Measurements from ENCODE around the gene ELL.
A peak's percentile ranks its signal among the peaks of the same experiment; 100 is the strongest.

The ELL gene

GRCh38 chr19:18467978-18468377, 53.9 kb downstream of the ELL start:
- H3K36me3 ChIP-seq (ENCODE audit: insufficient read depth, insufficient read length, low read length): peaks cover 50% of the 10 kb centered on the region
- no peak for TF ChIP-seq SUZ12 (IDR thresholded peaks at IDR 0.05; ENCODE audit: extremely low read depth, insufficient read depth, insufficient read length)
- DNase-seq (ENCODE audit: low read depth, low spot score): no peak
- no peaks in the 10 kb centered on the region for H3K27me3 ChIP-seq (ENCODE audit: insufficient read depth, insufficient read length)
- H3K9ac ChIP-seq (ENCODE audit: insufficient read length, low read depth): no peak overlapping the region
- peaks cover 29% of the 10 kb centered on the region for H3K4me1 ChIP-seq (ENCODE audit: insufficient read depth, insufficient read length)
- no peaks in the 10 kb centered on the region for H3K9me3 ChIP-seq (ENCODE audit: insufficient read depth, low read length)
- H3K4me3 ChIP-seq (ENCODE audit: insufficient read length, low read depth): no peak overlapping the region

- peaks cover 50% of the 10 kb centered on the region for H3K36me3 ChIP-seq (ENCODE audit: insufficient read depth, insufficient read length, low read length)
- H3K27me3 ChIP-seq (ENCODE audit: insufficient read depth, insufficient read length): no peaks in the 10 kb centered on the region
- H3K9me3 ChIP-seq (ENCODE audit: insufficient read depth, low read length): no peaks in the 10 kb centered on the region
- H3K4me1 ChIP-seq (ENCODE audit: insufficient read depth, insufficient read length): peaks cover 33% of the 10 kb centered on the region
- DNase-seq (ENCODE audit: low read depth, low spot score): no peak
- peak overlapping the region; percentile 15 for H3K9ac ChIP-seq (ENCODE audit: insufficient read length, low read depth)
- no peak overlapping the region for H3K4me3 ChIP-seq (ENCODE audit: insufficient read length, low read depth)
- no peak for TF ChIP-seq YY1 (IDR thresholded peaks at IDR 0.05; ENCODE audit: insufficient read depth, insufficient read length)
- no peak for TF ChIP-seq ZNF274 (IDR thresholded peaks at IDR 0.05; ENCODE audit: low read depth, low read length)
- no peak for TF ChIP-seq SUZ12 (IDR thresholded peaks at IDR 0.05; ENCODE audit: extremely low read depth, insufficient read depth, insufficient read length)
Observed at GRCh38 chr19:18466354-18466753, 55.5 kb downstream of the ELL start.

- TF ChIP-seq YY1 (IDR thresholded peaks at IDR 0.05; ENCODE audit: insufficient read depth, insufficient read length): no peak
- TF ChIP-seq ZNF274 (IDR thresholded peaks at IDR 0.05; ENCODE audit: low read depth, low read length): no peak
- no peak for TF ChIP-seq SUZ12 (IDR thresholded peaks at IDR 0.05; ENCODE audit: extremely low read depth, insufficient read depth, insufficient read length)
- H3K4me3 ChIP-seq (ENCODE audit: insufficient read length, low read depth): no peak overlapping the region
- no peak overlapping the region for H3K9ac ChIP-seq (ENCODE audit: insufficient read length, low read depth)
- no peaks in the 10 kb centered on the region for H3K27me3 ChIP-seq (ENCODE audit: insufficient read depth, insufficient read length)
- peaks cover 54% of the 10 kb centered on the region for H3K36me3 ChIP-seq (ENCODE audit: insufficient read depth, insufficient read length, low read length)
- no peak for DNase-seq (ENCODE audit: low read depth, low spot score)
- H3K4me1 ChIP-seq (ENCODE audit: insufficient read depth, insufficient read length): peaks cover 33% of the 10 kb centered on the region
- no peaks in the 10 kb centered on the region for H3K9me3 ChIP-seq (ENCODE audit: insufficient read depth, low read length)
Observed at GRCh38 chr19:18465964-18466339, 55.9 kb downstream of the ELL start.

- TF ChIP-seq SUZ12 (IDR thresholded peaks at IDR 0.05; ENCODE audit: extremely low read depth, insufficient read depth, insufficient read length) (no peak), YY1 (IDR thresholded peaks at IDR 0.05; ENCODE audit: insufficient read depth, insufficient read length) (no peak), ZNF274 (IDR thresholded peaks at IDR 0.05; ENCODE audit: low read depth, low read length) (no peak)
- DNase-seq (ENCODE audit: low read depth, low spot score): no peak
- H3K36me3 ChIP-seq (ENCODE audit: insufficient read depth, insufficient read length, low read length): peaks cover 56% of the 10 kb centered on the region
- H3K9ac ChIP-seq (ENCODE audit: insufficient read length, low read depth): no peak overlapping the region
- H3K4me1 ChIP-seq (ENCODE audit: insufficient read depth, insufficient read length): peaks cover 30% of the 10 kb centered on the region
- H3K9me3 ChIP-seq (ENCODE audit: insufficient read depth, low read length): no peaks in the 10 kb centered on the region
- H3K27me3 ChIP-seq (ENCODE audit: insufficient read depth, insufficient read length): no peaks in the 10 kb centered on the region
- no peak overlapping the region for H3K4me3 ChIP-seq (ENCODE audit: insufficient read length, low read depth)
Observed at GRCh38 chr19:18465214-18465963, 56.5 kb downstream of the ELL start.

- TF ChIP-seq SUZ12 (IDR thresholded peaks at IDR 0.05; ENCODE audit: extremely low read depth, insufficient read depth, insufficient read length) (no peak), YY1 (IDR thresholded peaks at IDR 0.05; ENCODE audit: insufficient read depth, insufficient read length) (no peak), ZNF274 (IDR thresholded peaks at IDR 0.05; ENCODE audit: low read depth, low read length) (no peak)
- Histone ChIP-seq H3K27me3 (ENCODE audit: insufficient read depth, insufficient read length) (no peaks in the 10 kb centered on the region), H3K36me3 (ENCODE audit: insufficient read depth, insufficient read length, low read length) (peaks cover 59% of the 10 kb centered on the region), H3K9me3 (ENCODE audit: insufficient read depth, low read length) (no peaks in the 10 kb centered on the region), H3K9ac (ENCODE audit: insufficient read length, low read depth) (peak overlapping the region; percentile 7), H3K4me1 (ENCODE audit: insufficient read depth, insufficient read length) (peaks cover 25% of the 10 kb centered on the region), H3K4me3 (ENCODE audit: insufficient read length, low read depth) (no peak overlapping the region)
- DNase-seq (ENCODE audit: low read depth, low spot score): no peak
Observed at GRCh38 chr19:18464646-18465045, 57.2 kb downstream of the ELL start.

GRCh38 chr19:18461471-18461870, 60.4 kb downstream of the ELL start:
- Histone ChIP-seq H3K4me1 (ENCODE audit: insufficient read depth, insufficient read length) (peaks cover 29% of the 10 kb centered on the region), H3K9ac (ENCODE audit: insufficient read length, low read depth) (peak overlapping the region; percentile 26), H3K36me3 (ENCODE audit: insufficient read depth, insufficient read length, low read length) (peaks cover 66% of the 10 kb centered on the region), H3K27me3 (ENCODE audit: insufficient read depth, insufficient read length) (no peaks in the 10 kb centered on the region), H3K4me3 (ENCODE audit: insufficient read length, low read depth) (no peak overlapping the region), H3K9me3 (ENCODE audit: insufficient read depth, low read length) (no peaks in the 10 kb centered on the region)
- no peak for DNase-seq (ENCODE audit: low read depth, low spot score)
- TF ChIP-seq YY1 (IDR thresholded peaks at IDR 0.05; ENCODE audit: insufficient read depth, insufficient read length) (no peak), SUZ12 (IDR thresholded peaks at IDR 0.05; ENCODE audit: extremely low read depth, insufficient read depth, insufficient read length) (no peak), ZNF274 (IDR thresholded peaks at IDR 0.05; ENCODE audit: low read depth, low read length) (no peak)

- TF ChIP-seq ZNF274 (IDR thresholded peaks at IDR 0.05; ENCODE audit: low read depth, low read length): no peak
- no peak for TF ChIP-seq YY1 (IDR thresholded peaks at IDR 0.05; ENCODE audit: insufficient read depth, insufficient read length)
- TF ChIP-seq SUZ12 (IDR thresholded peaks at IDR 0.05; ENCODE audit: extremely low read depth, insufficient read depth, insufficient read length): no peak
- Histone ChIP-seq H3K36me3 (ENCODE audit: insufficient read depth, insufficient read length, low read length) (peaks cover 71% of the 10 kb centered on the region), H3K9me3 (ENCODE audit: insufficient read depth, low read length) (no peaks in the 10 kb centered on the region), H3K27me3 (ENCODE audit: insufficient read depth, insufficient read length) (no peaks in the 10 kb centered on the region), H3K4me1 (ENCODE audit: insufficient read depth, insufficient read length) (peaks cover 24% of the 10 kb centered on the region), H3K4me3 (ENCODE audit: insufficient read length, low read depth) (no peak overlapping the region), H3K9ac (ENCODE audit: insufficient read length, low read depth) (no peak overlapping the region)
- no peak for DNase-seq (ENCODE audit: low read depth, low spot score)
Observed at GRCh38 chr19:18460900-18461299, 61.0 kb downstream of the ELL start.
